Measurements from ENCODE around the gene DCDC2C. TPM values are rescaled to one million over a fixed set of nuclear protein-coding genes. Genes with fewer than 3 reads are reported as not detected.
A peak's percentile ranks its signal among the peaks of the same experiment; 100 is the strongest.

The DCDC2C gene
- total and polyA plus RNA-seq, 10 donors: 0.03 to 0.22 TPM; not detected in 8

DNA sequence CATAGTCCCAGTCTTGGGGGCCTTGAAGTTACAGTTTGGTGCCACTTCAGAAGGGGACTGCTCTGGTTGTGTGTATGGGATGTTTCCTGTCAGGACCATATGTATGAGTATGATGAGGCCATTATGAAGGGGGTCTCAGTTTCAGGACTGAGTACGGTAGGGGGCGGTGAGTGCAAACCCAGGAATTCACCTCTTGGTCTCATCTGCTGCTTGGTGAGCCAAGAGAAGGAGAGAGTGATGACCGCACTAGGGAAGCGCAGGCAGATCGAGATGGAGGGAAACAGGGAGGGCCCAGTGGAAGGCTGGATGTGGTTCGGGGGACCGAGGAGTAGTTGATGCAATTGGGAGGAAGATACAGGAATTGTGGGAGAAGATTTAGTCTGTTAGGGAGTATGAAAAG is 28.5 kb downstream of the DCDC2C start:
- peaks cover 0 to 11% (median 6%) of the 10 kb centered on the region in 6 donors for H3K4me1 ChIP-seq
- intact Hi-C loops (cut with DNase I; ENCODE audit: low total_unique reads): no loop called here
- WGBS, 5 donors: 91 to 95% (median 92%) methylated on average over 7 of the region's 7 CpGs
- no peak overlapping the region for H3K27ac ChIP-seq
- TF ChIP-seq POLR2A (IDR thresholded peaks at IDR 0.05) (no peak), POLR2AphosphoS5 (IDR thresholded peaks at IDR 0.05) (no peak)
- TF ChIP-seq, protein P1, sequence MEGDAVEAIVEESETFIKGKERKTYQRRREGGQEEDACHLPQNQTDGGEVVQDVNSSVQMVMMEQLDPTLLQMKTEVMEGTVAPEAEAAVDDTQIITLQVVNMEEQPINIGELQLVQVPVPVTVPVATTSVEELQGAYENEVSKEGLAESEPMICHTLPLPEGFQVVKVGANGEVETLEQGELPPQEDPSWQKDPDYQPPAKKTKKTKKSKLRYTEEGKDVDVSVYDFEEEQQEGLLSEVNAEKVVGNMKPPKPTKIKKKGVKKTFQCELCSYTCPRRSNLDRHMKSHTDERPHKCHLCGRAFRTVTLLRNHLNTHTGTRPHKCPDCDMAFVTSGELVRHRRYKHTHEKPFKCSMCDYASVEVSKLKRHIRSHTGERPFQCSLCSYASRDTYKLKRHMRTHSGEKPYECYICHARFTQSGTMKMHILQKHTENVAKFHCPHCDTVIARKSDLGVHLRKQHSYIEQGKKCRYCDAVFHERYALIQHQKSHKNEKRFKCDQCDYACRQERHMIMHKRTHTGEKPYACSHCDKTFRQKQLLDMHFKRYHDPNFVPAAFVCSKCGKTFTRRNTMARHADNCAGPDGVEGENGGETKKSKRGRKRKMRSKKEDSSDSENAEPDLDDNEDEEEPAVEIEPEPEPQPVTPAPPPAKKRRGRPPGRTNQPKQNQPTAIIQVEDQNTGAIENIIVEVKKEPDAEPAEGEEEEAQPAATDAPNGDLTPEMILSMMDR (IDR thresholded peaks at IDR 0.05 in 8 of 11, conservative IDR thresholded peaks at IDR 0.05 in 3 of 11): no peak
- no peak for DNase-seq
- H3K27me3 ChIP-seq (replicated peaks in 1 of 7): peaks cover 0 to 7% (median 0%) of the 10 kb centered on the region in 7 donors
- H3K9me3 ChIP-seq: no peaks in the 10 kb centered on the region
- no peaks in the 10 kb centered on the region for H3K36me3 ChIP-seq
- no peak overlapping the region for H3K4me3 ChIP-seq

DNA sequence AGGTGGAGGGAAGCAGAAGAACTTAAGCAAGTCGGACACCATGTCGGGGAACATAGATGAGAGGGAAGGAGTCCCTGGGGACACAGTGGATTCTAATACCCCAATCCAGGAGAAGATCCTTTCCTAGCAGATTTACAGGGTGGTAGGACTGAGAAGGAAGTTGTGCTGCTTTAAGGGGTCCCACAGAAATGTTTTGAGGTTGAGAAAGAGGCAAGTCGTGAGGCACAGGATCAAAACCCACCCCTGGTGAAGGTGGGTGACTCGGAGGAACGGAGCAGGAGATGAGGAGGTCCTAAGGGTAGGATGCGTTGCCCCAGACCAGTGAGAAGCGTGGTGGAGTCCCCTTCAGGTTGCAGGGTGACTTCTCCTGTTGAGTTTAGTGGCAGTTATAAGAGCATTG is 32.7 kb downstream of the DCDC2C start:
- no peak for TF ChIP-seq POLR2A (IDR thresholded peaks at IDR 0.05)
- no peak for TF ChIP-seq POLR2AphosphoS5 (IDR thresholded peaks at IDR 0.05)
- TF ChIP-seq, protein P1 (IDR thresholded peaks at IDR 0.05 in 8 of 11, conservative IDR thresholded peaks at IDR 0.05 in 3 of 11): no peak
- no peaks in the 10 kb centered on the region for H3K4me1 ChIP-seq
- no peaks in the 10 kb centered on the region for H3K9me3 ChIP-seq
- H3K27ac ChIP-seq: no peak overlapping the region
- no peak for DNase-seq
- H3K4me3 ChIP-seq: no peak overlapping the region
- no peaks in the 10 kb centered on the region for H3K27me3 ChIP-seq (replicated peaks in 1 of 7)
- no peaks in the 10 kb centered on the region for H3K36me3 ChIP-seq
- intact Hi-C loops (cut with DNase I; ENCODE audit: low total_unique reads): no loop called here
- 82 to 93% (median 87%) methylated on average over 7 of the region's 7 CpGs for WGBS, 5 donors

DNA sequence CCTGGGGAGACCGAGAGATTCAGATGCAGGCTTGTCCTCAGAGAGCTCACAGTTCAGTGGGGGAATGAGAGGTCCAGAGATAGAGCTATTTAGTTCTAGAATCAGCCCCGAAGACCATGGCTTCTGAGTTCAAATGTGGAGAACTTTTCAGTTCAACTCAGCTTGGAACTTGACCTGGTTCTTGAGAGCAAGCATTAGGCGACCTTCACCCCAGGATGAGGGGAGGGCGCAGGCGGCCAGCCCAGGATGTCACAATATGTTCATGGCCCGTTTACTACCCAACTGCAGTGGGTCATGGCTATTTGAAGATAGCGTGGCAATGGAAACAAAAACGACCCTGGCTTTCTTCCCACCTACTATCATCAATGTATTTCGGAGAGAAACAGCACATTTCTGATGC is 33.8 kb downstream of the DCDC2C start:
- H3K27ac ChIP-seq: no peak overlapping the region
- no peaks in the 10 kb centered on the region for H3K36me3 ChIP-seq
- no peak overlapping the region for H3K4me3 ChIP-seq
- intact Hi-C loops (cut with DNase I; ENCODE audit: low total_unique reads): no loop called here
- no peaks in the 10 kb centered on the region for H3K4me1 ChIP-seq
- TF ChIP-seq POLR2A (IDR thresholded peaks at IDR 0.05): no peak
- no peak for TF ChIP-seq POLR2AphosphoS5 (IDR thresholded peaks at IDR 0.05)
- TF ChIP-seq, protein P1 (IDR thresholded peaks at IDR 0.05 in 8 of 11, conservative IDR thresholded peaks at IDR 0.05 in 3 of 11): no peak
- no peaks in the 10 kb centered on the region for H3K27me3 ChIP-seq (replicated peaks in 1 of 7)
- DNase-seq: no peak
- H3K9me3 ChIP-seq: no peaks in the 10 kb centered on the region
- WGBS, 5 donors: 67 to 73% (median 71%) methylated on average over 7 to 9 of the region's 9 CpGs

- Histone ChIP-seq H3K36me3 (no peaks in the 10 kb centered on the region), H3K27me3 (replicated peaks in 1 of 7) (no peaks in the 10 kb centered on the region), H3K27ac (no peak overlapping the region), H3K9me3 (no peaks in the 10 kb centered on the region), H3K4me3 (no peak overlapping the region), H3K4me1 (no peaks in the 10 kb centered on the region)
- intact Hi-C loops (cut with DNase I; ENCODE audit: low total_unique reads): no loop called here
- no peak for DNase-seq
- TF ChIP-seq POLR2AphosphoS5 (IDR thresholded peaks at IDR 0.05) (no peak), POLR2A (IDR thresholded peaks at IDR 0.05) (no peak)
- TF ChIP-seq, protein P1 (IDR thresholded peaks at IDR 0.05 in 8 of 11, conservative IDR thresholded peaks at IDR 0.05 in 3 of 11): peak in 2 of 11 experiments; percentile 24 to 34
- 34 to 58% (median 51%) methylated on average over 3 of the region's 3 CpGs for WGBS, 5 donors
These were observed 35.1 kb downstream of the DCDC2C start for GRCh38 chr2:3738454-3738853.

Data from spleen (tissue), 11 donors.